A673 (cell line): ENCODE measurements around the gene KLRF2. TPM values are rescaled to one million over a fixed set of nuclear protein-coding genes. Genes with fewer than 3 reads are reported as not detected.

ENCODE experiments used
- BruUV-seq: library from RNA; stranded (reverse); fragments of 400-500 nt; replicated peaks from 2 replicates; lab custom pipeline; 2021; lab: Mats Ljungman, UMichigan
- CTCF ChIA-PET: fragments of 300-600 bp; sonication (Branson Sonifier 250); formaldehyde crosslinking; loops from one replicate; lab custom pipeline; 2022; ENCODE audit warnings: antibody characterized with exemption; lab: Charles Lee
- POLR2A ChIA-PET: fragments of 300-600 bp; sonication (Branson Sonifier 250); formaldehyde crosslinking; loops from one replicate; lab custom pipeline; 2022; ENCODE audit warnings: antibody characterized with exemption; ENCODE audit not compliant: low non-redundant PET; lab: Charles Lee
- DNase-seq: peaks from one replicate; pipeline ENCODE4 v3.0.0-alpha.2; 2015; ENCODE audit warnings: low spot score
- H3K27ac ChIP-seq: fragments of 200-600 bp; sonication (generic); 2 replicates; pipeline ENCODE4 v1.5.1; 2016; ENCODE audit warnings: mixed run types, low read depth, mild to moderate bottlenecking, mixed read lengths, antibody characterized with exemption, low read length; ENCODE audit not compliant: poor library complexity, severe bottlenecking
- H3K27me3 ChIP-seq: fragments of 200-600 bp; sonication (generic); replicated peaks from 2 replicates; pipeline ENCODE4 v1.6.1; 2017; ENCODE audit warnings: mixed run types, low read depth, mild to moderate bottlenecking, mixed read lengths, antibody characterized with exemption, low read length; ENCODE audit not compliant: insufficient read depth, poor library complexity
- H3K36me3 ChIP-seq: fragments of 200-600 bp; sonication (generic); 2 replicates; pipeline ENCODE4 v1.6.1; 2016; ENCODE audit warnings: mixed run types, mild to moderate bottlenecking, mixed read lengths, antibody characterized with exemption, low read length; ENCODE audit not compliant: insufficient read depth, poor library complexity, severe bottlenecking
- H3K4me1 ChIP-seq: fragments of 200-600 bp; sonication (generic); 2 replicates; pipeline ENCODE4 v1.6.1; 2017; ENCODE audit warnings: mixed run types, mild to moderate bottlenecking, mixed read lengths, antibody characterized with exemption, low read length; ENCODE audit not compliant: insufficient read depth, poor library complexity, severe bottlenecking
- H3K4me3 ChIP-seq: fragments of 200-600 bp; sonication (generic); 2 replicates; pipeline ENCODE4 v1.5.1; 2016; ENCODE audit warnings: low read depth, mixed run types, mild to moderate bottlenecking, mixed read lengths, low read length; ENCODE audit not compliant: poor library complexity, severe bottlenecking
- H3K9me3 ChIP-seq: fragments of 200-600 bp; sonication (generic); 2 replicates; pipeline ENCODE4 v1.6.1; 2016; ENCODE audit warnings: mixed run types, low read depth, mild to moderate bottlenecking, mixed read lengths, antibody characterized with exemption, low read length; ENCODE audit not compliant: poor library complexity, severe bottlenecking
- EZH2 ChIP-seq: fragments of 200-600 bp; sonication (generic); IDR thresholded peaks from 2 replicates; pipeline ENCODE4 v1.6.1; 2017; ENCODE audit warnings: borderline replicate concordance, low read depth, mild to moderate bottlenecking, mixed read lengths, antibody characterized with exemption, low read length; ENCODE audit not compliant: poor library complexity, severe bottlenecking
- intact Hi-C: fragments of 100-400 bp; cut with micrococcal nuclease; formaldehyde crosslinking; loops from one replicate; pipeline ENCODE4 v1.10.0; 2022; ENCODE audit not compliant: unreplicated experiment
- total RNA-seq: library from RNA; stranded (reverse); gene quantifications from 2 replicates; pipeline ENCODE4 v1.2.3, GENCODE V29; 2021
- TF ChIP-seq, protein P1 (sequence below): fragments of 300-800, 200-600 bp; sonication (generic); conservative IDR thresholded peaks from 2 replicates; pipeline ENCODE4 v1.5.1; 2017; ENCODE audit warnings: low read depth, mild to moderate bottlenecking, antibody characterized with exemption, low read length, moderate library complexity, mixed read lengths

KLRF2 gene
- total RNA-seq, 1 experiment from 2014 or later, result not detected

DNA sequence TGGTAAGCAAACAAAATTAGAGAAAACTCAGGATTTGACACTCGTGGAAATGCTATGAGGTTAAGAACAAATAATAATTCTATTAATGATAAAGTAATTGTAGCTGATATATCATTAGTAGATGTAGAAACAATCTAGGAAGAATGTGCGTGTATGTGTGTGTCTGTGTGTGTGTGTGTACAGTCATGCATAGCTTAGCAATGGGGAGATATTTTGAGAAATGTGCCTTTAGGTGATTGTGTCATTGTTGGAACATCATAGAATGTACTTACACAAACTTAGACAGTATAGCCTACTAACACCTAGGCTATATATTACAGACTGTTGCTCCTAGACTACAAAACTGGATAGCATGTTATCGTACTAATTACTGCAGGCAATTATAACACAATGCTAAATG lies 45.6 kb downstream of the KLRF2 start:
- H3K4me3 ChIP-seq, result no peak overlapping the region
- POLR2A ChIA-PET, result interaction anchor here (0.5 kb wide), 1 partner anchor 184 kb away, joined by 7 read pairs; no protein-coding TSS in a partner anchor
- peaks cover 30% of the 10 kb centered on the region for H3K27me3 ChIP-seq
- H3K27ac ChIP-seq, result no peak overlapping the region
- TF ChIP-seq, protein P1, sequence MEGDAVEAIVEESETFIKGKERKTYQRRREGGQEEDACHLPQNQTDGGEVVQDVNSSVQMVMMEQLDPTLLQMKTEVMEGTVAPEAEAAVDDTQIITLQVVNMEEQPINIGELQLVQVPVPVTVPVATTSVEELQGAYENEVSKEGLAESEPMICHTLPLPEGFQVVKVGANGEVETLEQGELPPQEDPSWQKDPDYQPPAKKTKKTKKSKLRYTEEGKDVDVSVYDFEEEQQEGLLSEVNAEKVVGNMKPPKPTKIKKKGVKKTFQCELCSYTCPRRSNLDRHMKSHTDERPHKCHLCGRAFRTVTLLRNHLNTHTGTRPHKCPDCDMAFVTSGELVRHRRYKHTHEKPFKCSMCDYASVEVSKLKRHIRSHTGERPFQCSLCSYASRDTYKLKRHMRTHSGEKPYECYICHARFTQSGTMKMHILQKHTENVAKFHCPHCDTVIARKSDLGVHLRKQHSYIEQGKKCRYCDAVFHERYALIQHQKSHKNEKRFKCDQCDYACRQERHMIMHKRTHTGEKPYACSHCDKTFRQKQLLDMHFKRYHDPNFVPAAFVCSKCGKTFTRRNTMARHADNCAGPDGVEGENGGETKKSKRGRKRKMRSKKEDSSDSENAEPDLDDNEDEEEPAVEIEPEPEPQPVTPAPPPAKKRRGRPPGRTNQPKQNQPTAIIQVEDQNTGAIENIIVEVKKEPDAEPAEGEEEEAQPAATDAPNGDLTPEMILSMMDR, result no peak
- no peak for TF ChIP-seq EZH2
- no peaks in the 10 kb centered on the region for H3K36me3 ChIP-seq
- DNase-seq, result no peak
- CTCF ChIA-PET, result no interaction called here
- H3K9me3 ChIP-seq, result no peaks in the 10 kb centered on the region
- BruUV-seq, result no TSS peak
- H3K4me1 ChIP-seq, result no peaks in the 10 kb centered on the region
- intact Hi-C loops, result loop anchor here (1.0 kb wide), 2 partner anchors 113 to 179 kb away; no protein-coding TSS in a partner anchor

DNA sequence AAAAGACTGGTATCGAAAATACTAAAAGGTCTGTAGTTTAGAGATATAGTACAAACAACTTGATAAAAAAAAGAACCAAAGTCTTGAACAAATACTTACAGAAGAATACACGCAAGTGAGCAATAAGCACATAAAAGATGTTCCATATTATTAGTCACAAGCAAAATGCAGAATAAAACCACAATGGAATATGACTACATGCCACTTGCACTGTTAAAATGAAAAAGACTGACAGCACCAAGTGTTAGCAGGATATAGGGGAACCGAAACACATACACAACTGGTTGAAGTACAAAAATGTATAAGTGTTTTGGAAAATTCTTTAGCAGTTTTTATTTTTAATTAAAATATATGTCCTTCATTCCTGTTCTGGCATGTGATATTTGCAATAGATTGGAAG lies 47.3 kb downstream of the KLRF2 start:
- intact Hi-C loops, result no loop called here
- no TSS peak for BruUV-seq
- H3K27me3 ChIP-seq, result peaks cover 34% of the 10 kb centered on the region
- H3K36me3 ChIP-seq, result no peaks in the 10 kb centered on the region
- H3K9me3 ChIP-seq, result no peaks in the 10 kb centered on the region
- ChIA-PET CTCF (no interaction called here), POLR2A (no interaction called here)
- DNase-seq, result no peak
- no peaks in the 10 kb centered on the region for H3K4me1 ChIP-seq
- TF ChIP-seq, protein P1, result no peak
- no peak for TF ChIP-seq EZH2
- no peak overlapping the region for H3K4me3 ChIP-seq
- H3K27ac ChIP-seq, result no peak overlapping the region

DNA sequence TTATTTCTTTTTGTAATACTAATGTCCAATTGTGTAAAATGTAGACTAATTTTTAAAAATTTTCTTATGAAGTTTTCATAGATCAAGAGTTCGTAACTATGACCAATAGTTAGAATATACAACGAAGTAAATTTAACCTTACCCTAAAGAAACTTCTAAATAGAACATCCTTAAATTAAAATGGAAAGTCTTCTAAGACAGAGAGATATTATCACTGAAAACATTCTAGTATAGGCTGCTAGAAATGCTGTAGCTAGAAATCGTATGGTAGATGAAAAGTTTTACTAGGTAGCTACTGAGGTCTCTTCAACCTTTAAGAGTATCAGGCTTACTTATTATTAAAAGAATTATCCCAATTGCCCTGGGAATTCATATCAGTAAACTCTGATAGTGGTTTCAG lies 50.0 kb downstream of the KLRF2 start:
- ChIA-PET CTCF (interaction anchor here (0.6 kb wide), 1 partner anchor 418 kb away, joined by 3 read pairs; no protein-coding TSS in a partner anchor), POLR2A (interaction anchor here (0.6 kb wide), 1 partner anchor 102 kb away, joined by 3 read pairs; no protein-coding TSS in a partner anchor)
- no TSS peak for BruUV-seq

More for the DNA sequence above, 50.0 kb downstream of the KLRF2 start:
- no peaks in the 10 kb centered on the region for H3K4me1 ChIP-seq
- DNase-seq, result no peak
- no peak overlapping the region for H3K4me3 ChIP-seq
- intact Hi-C loops, result no loop called here
- H3K27ac ChIP-seq, result no peak overlapping the region
- no peaks in the 10 kb centered on the region for H3K36me3 ChIP-seq
- H3K27me3 ChIP-seq, result peaks cover 34% of the 10 kb centered on the region
- H3K9me3 ChIP-seq, result no peaks in the 10 kb centered on the region
- no peak for TF ChIP-seq EZH2
- TF ChIP-seq, protein P1, result no peak
